NCI-H82 (cell line): ENCODE results near the gene ZIC5.

Experiments
- DNase-seq: peaks from one replicate; lab custom pipeline; 2025; lab: John Stamatoyannopoulos, UW

Gene ZIC5

GRCh38 chr13:99987154-99988019, 15.8 kb upstream of the ZIC5 start:
- peak; percentile 44 for DNase-seq

GRCh38 chr13:99986741-99987140, 15.2 kb upstream of the ZIC5 start:
- DNase-seq = no peak

GRCh38 chr13:99985886-99986527, 14.4 kb upstream of the ZIC5 start:
- DNase-seq = peak; percentile 42

- peak; percentile 45 for DNase-seq
Observed at GRCh38 chr13:99985241-99985874, 13.8 kb upstream of the ZIC5 start.

- peak; percentile 71 for DNase-seq
Observed at GRCh38 chr13:99984461-99985240, 13.1 kb upstream of the ZIC5 start.

GRCh38 chr13:99983499-99984401, 12.2 kb upstream of the ZIC5 start:
- DNase-seq = no peak

- DNase-seq = peak; percentile 48
Observed at GRCh38 chr13:99982731-99983498, 11.3 kb upstream of the ZIC5 start.

- peak; percentile 55 for DNase-seq
Observed at GRCh38 chr13:99982036-99982730, 10.6 kb upstream of the ZIC5 start.

GRCh38 chr13:99981735-99982035, 10.1 kb upstream of the ZIC5 start, which contains the start of gene ZIC2:
Gene ZIC2, plus strand, starts transcription at chr13:99981784. Its CDS starts 281 bp downstream, at chr13:99982065.
- peak; percentile 62 for DNase-seq

- peak; percentile 80 for DNase-seq
Observed at GRCh38 chr13:99980824-99981734, 9.5 kb upstream of the ZIC5 start.

- peak; percentile 91 for DNase-seq
Observed at GRCh38 chr13:99980201-99980823, 8.7 kb upstream of the ZIC5 start.

GRCh38 chr13:99979453-99980200, 8.1 kb upstream of the ZIC5 start:
- peak; percentile 51 for DNase-seq

GRCh38 chr13:99978799-99979452, 7.4 kb upstream of the ZIC5 start:
- peak; percentile 48 for DNase-seq

GRCh38 chr13:99977912-99978798, 6.6 kb upstream of the ZIC5 start:
- DNase-seq = no peak

- no peak for DNase-seq
Observed at GRCh38 chr13:99977334-99977911, 5.9 kb upstream of the ZIC5 start.
